Measurements from ENCODE around the gene ATP12A. TPM values are rescaled to one million over a fixed set of nuclear protein-coding genes. Genes with fewer than 3 reads are reported as not detected.

Gene ATP12A
- total and polyA plus RNA-seq, 2 of the 8 experiments (the other 6 are each of a cell fraction or from before 2014, with no cell fraction given) = 0.80 to 1.3 TPM

- no peak for TF ChIP-seq EP300 (IDR thresholded peaks at IDR 0.05; ENCODE audit: borderline replicate concordance in 1 of 2, low read depth in 2 of 2, low read length in 2 of 2)
These were observed 31.1 kb upstream of the ATP12A start (continued) for GRCh38 chr13:24648983-24649687.

Data from H1 (cell line).